Measurements from ENCODE around the gene COG2.

The COG2 gene

DNA sequence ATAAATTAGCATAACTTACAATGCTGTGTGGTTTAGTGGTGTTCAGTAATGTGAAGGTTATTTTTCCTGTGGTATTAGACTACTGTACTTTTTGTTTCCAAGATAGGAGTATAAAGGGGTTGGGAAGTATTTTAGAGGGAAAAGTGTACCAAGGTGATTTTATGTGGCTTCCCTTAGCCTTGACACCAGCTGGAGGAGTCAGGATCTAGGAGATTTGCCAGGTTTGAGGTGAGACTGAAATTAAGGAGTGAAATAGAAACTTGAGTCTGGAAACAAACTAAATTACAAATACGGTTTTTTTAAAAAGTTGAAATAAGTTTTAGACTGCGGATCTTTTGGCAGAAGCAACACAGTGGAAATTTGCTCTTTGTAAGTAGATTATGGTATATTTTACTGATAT, 32.3 kb downstream of the COG2 start:
- WGBS (ENCODE audit: insufficient coverage, insufficient read length), result 100% methylated on average over 2 of the region's 2 CpGs
- H3K36me3 ChIP-seq (ENCODE audit: control insufficient read depth, insufficient read depth, low read length), result peaks cover 6% of the 10 kb centered on the region; the same call in 1 of the 2 replicates
- no peaks in the 10 kb centered on the region for H3K27me3 ChIP-seq (ENCODE audit: control insufficient read depth, insufficient read depth, low read length)

DNA sequence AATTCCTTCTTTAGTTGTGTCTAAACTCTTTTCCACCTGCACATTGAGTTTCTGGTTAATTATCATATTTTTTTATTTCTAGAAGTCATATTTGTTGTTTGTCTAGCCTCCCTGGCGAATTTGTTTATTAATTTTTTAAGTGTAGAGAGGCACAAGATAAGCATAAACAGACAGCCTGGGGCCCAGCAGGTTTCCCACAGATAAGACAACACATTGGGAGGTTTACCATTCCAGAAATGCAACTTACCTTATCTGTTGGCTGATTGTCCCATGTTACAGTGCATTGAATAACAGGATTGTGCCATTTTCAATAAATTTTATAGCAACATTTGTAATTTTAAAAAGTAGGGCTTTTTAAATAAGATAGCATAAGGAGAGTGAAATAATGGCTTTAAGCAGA, 34.9 kb downstream of the COG2 start:
- no peaks in the 10 kb centered on the region for H3K9me3 ChIP-seq (ENCODE audit: control insufficient read depth, insufficient read depth, low read length)
- peaks cover 8% of the 10 kb centered on the region; the same call in 1 of the 2 replicates for H3K36me3 ChIP-seq (ENCODE audit: control insufficient read depth, insufficient read depth, low read length)
- H3K4me1 ChIP-seq (ENCODE audit: control insufficient read depth, insufficient read depth, low read length), result no peaks in the 10 kb centered on the region
- no peaks in the 10 kb centered on the region for H3K27me3 ChIP-seq (ENCODE audit: control insufficient read depth, insufficient read depth, low read length)
- H3K4me3 ChIP-seq (ENCODE audit: low read length), result no peak overlapping the region
- no peak for DNase-seq (ENCODE audit: low read depth, low spot score)
- no CpG with 5 or more reads among the region's 1 CpG for WGBS (ENCODE audit: insufficient coverage, insufficient read length)
- H3K27ac ChIP-seq (ENCODE audit: low read length), result no peak overlapping the region

More for the DNA sequence above, 32.3 kb downstream of the COG2 start:
- H3K27ac ChIP-seq (ENCODE audit: low read length), result no peak overlapping the region
- H3K4me3 ChIP-seq (ENCODE audit: low read length), result no peak overlapping the region
- H3K4me1 ChIP-seq (ENCODE audit: control insufficient read depth, insufficient read depth, low read length), result no peaks in the 10 kb centered on the region
- H3K9me3 ChIP-seq (ENCODE audit: control insufficient read depth, insufficient read depth, low read length), result no peaks in the 10 kb centered on the region
- no peak for DNase-seq (ENCODE audit: low read depth, low spot score)

DNA sequence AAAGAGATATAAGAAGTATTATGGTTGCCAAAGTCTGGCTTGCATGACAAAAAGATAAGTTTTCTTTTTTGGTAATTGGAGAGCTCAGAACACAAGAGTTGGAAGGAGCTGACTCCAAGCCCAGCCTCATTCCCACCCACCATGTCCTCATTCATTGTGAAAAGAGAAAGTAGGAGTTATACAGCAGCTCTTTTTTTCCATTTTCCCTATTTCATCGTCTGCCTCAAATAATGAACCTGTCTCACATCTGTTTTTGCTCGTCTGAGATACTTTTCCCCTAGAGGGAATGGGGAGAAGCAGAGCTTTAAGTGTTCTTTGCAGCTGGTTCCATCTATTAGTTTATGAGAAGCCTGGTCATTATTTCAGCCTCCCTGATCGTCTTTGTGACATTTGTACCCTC, 36.9 kb downstream of the COG2 start:
- no CpG with 5 or more reads among the region's 3 CpGs for WGBS (ENCODE audit: insufficient coverage, insufficient read length)
- no peaks in the 10 kb centered on the region for H3K4me1 ChIP-seq (ENCODE audit: control insufficient read depth, insufficient read depth, low read length)
- DNase-seq (ENCODE audit: low read depth, low spot score), result no peak
- no peaks in the 10 kb centered on the region for H3K9me3 ChIP-seq (ENCODE audit: control insufficient read depth, insufficient read depth, low read length)
- H3K27ac ChIP-seq (ENCODE audit: low read length), result no peak overlapping the region
- H3K27me3 ChIP-seq (ENCODE audit: control insufficient read depth, insufficient read depth, low read length), result no peaks in the 10 kb centered on the region
- H3K36me3 ChIP-seq (ENCODE audit: control insufficient read depth, insufficient read depth, low read length), result peaks cover 9% of the 10 kb centered on the region; the same call in 1 of the 2 replicates
- no peak overlapping the region for H3K4me3 ChIP-seq (ENCODE audit: low read length)

DNA sequence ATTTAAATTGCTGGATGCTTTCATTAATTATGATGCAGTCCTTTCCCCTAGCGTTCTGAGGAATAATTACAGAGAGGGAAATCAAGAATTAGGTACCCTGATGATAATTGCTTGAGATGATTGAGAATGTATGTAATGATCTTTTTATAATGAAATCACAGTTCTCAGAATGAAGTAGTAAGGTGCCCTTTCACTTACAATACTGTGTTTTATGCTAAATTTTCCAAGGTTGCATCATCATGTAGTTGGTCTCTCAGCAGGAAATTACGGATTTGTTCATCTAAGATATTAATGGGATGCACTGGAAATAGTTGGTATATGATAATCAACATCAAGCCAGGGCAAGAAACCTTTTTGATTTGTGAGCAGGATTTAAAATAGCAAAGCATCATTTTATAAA, 37.5 kb downstream of the COG2 start:
- H3K4me3 ChIP-seq (ENCODE audit: low read length), result no peak overlapping the region
- H3K27ac ChIP-seq (ENCODE audit: low read length), result no peak overlapping the region
- H3K4me1 ChIP-seq (ENCODE audit: control insufficient read depth, insufficient read depth, low read length), result no peaks in the 10 kb centered on the region
- peaks cover 12% of the 10 kb centered on the region; the same call in 1 of the 2 replicates for H3K36me3 ChIP-seq (ENCODE audit: control insufficient read depth, insufficient read depth, low read length)
- no peaks in the 10 kb centered on the region for H3K9me3 ChIP-seq (ENCODE audit: control insufficient read depth, insufficient read depth, low read length)
- WGBS (ENCODE audit: insufficient coverage, insufficient read length), result no CpG with 5 or more reads among the region's 2 CpGs
- no peaks in the 10 kb centered on the region for H3K27me3 ChIP-seq (ENCODE audit: control insufficient read depth, insufficient read depth, low read length)
- no peak for DNase-seq (ENCODE audit: low read depth, low spot score)

DNA sequence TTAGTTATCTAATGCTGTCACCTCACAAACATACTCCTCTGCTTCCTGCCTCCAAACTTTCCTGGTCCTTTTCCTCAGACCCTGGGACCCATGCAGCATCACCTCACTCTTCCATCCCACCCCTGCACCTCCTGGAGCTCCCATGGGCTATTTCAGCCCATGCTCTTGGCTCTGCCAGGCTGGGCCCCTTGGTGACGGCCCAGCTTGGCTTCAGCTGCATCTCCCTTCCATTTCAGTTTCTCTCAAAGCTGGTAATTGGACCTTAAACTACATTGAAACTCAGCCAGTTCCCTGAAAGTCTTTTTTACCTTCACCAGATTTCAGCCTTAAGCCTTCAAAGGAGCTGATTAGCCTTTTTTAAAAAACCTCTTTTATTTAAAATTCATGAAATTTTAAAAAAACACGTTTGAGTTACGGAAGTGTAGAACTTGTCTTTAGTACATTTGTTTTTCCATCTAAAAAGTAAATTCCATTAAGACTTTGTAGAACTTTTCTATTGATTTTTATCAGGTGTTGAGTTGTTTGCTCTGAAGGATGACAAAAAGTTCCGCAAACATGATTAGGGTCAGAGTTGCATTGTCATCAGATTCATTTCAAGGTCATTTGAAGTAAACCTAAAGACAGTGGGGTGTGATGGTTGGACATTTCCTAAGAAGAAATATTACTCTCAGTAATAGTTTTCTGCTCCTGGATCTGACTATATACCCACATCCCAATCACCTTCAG, 38.2 kb downstream of the COG2 start:
- Histone ChIP-seq H3K9me3 (ENCODE audit: control insufficient read depth, insufficient read depth, low read length) (no peaks in the 10 kb centered on the region), H3K4me3 (ENCODE audit: low read length) (no peak overlapping the region), H3K27ac (ENCODE audit: low read length) (no peak overlapping the region), H3K27me3 (ENCODE audit: control insufficient read depth, insufficient read depth, low read length) (no peaks in the 10 kb centered on the region), H3K36me3 (ENCODE audit: control insufficient read depth, insufficient read depth, low read length) (peaks cover 15% of the 10 kb centered on the region; the same call in 1 of the 2 replicates), H3K4me1 (ENCODE audit: control insufficient read depth, insufficient read depth, low read length) (no peaks in the 10 kb centered on the region)
- WGBS (ENCODE audit: insufficient coverage, insufficient read length), result no CpG with 5 or more reads among the region's 4 CpGs
- no peak for DNase-seq (ENCODE audit: low read depth, low spot score)

DNA sequence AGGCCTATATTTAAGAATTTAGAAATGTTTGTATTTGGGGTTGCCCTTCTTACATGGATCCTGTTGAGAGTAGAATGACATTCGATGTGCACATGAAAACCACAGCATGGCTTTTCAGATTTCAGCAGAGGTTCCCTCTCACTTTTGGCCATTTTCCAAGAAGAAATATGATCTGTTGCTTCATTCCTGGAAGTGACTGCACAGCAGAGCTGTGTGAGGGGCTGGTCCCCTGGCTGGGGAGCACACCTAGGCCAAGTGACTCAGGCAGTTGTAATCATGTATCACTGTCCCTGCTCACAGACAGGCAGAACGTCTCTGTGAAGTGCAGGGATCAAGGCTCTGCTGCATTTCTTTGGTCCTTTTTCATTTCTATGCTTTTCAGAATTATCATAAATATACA, 39.3 kb downstream of the COG2 start:
- DNase-seq (ENCODE audit: low read depth, low spot score), result no peak
- Histone ChIP-seq H3K27me3 (ENCODE audit: control insufficient read depth, insufficient read depth, low read length) (no peaks in the 10 kb centered on the region), H3K36me3 (ENCODE audit: control insufficient read depth, insufficient read depth, low read length) (peaks cover 15% of the 10 kb centered on the region; the same call in 1 of the 2 replicates), H3K4me3 (ENCODE audit: low read length) (no peak overlapping the region), H3K4me1 (ENCODE audit: control insufficient read depth, insufficient read depth, low read length) (no peaks in the 10 kb centered on the region), H3K27ac (ENCODE audit: low read length) (no peak overlapping the region), H3K9me3 (ENCODE audit: control insufficient read depth, insufficient read depth, low read length) (no peaks in the 10 kb centered on the region)
- WGBS (ENCODE audit: insufficient coverage, insufficient read length), result no CpG with 5 or more reads among the region's 2 CpGs

DNA sequence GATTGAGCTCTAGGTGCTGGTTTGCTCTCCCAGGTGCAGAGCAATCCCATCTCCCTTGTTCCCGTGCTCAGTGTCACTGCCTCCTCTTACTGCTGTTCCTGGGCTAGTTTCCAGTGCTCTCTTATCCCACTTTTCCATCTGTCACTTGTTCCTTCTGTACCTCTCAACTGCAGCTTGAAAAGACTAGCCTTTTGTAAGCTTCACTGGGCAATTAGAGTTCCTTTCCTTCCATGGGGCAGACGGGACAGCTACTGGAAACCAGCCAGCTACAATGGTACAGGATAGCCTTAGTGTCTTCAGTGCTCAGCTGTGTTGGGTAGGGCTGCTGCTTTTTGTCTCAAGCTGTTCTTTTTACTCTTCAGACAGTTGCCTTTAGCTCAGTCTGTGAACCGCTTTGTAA, 40.0 kb downstream of the COG2 start:
- Histone ChIP-seq H3K4me3 (ENCODE audit: low read length) (no peak overlapping the region), H3K36me3 (ENCODE audit: control insufficient read depth, insufficient read depth, low read length) (peaks cover 17% of the 10 kb centered on the region; the same call in 1 of the 2 replicates), H3K27ac (ENCODE audit: low read length) (no peak overlapping the region), H3K4me1 (ENCODE audit: control insufficient read depth, insufficient read depth, low read length) (no peaks in the 10 kb centered on the region), H3K9me3 (ENCODE audit: control insufficient read depth, insufficient read depth, low read length) (no peaks in the 10 kb centered on the region), H3K27me3 (ENCODE audit: control insufficient read depth, insufficient read depth, low read length) (no peaks in the 10 kb centered on the region)
- WGBS (ENCODE audit: insufficient coverage, insufficient read length), result no CpG with 5 or more reads among the region's 3 CpGs
- no peak for DNase-seq (ENCODE audit: low read depth, low spot score)

DNA sequence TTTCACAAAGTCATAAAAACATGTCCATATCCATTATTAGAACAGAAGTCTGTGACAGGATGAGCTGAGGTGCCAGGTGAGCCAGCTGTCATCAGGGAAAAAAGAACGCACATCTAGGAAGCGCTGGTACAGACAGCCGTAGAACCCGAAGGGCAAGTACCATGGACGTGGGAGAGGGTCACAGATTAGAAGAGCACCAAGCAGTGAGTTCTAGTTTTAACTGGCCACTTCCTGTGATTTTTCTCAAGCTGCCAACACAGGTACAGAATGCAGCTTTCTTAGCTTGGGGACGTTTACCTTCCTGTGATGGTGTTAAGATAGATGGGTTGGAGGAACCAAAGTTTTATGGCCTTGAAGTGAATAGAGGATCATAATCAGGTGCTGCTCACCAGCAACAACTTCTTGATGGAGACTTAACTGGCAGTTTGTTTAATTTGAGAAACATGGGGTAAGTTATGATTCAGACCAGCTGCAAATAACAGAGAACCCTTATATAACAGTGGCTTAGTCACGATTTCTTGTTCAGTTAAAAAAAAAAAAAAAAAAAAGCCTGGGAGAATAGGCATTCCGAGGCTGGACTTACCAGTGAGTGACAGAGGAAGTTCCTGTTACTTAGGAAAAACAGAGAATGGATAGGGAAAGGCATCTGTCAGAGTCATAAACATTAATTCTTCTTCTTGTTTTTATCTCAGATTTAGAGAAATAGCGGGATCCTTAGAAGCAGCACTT, 40.8 kb downstream of the COG2 start:
- H3K9me3 ChIP-seq (ENCODE audit: control insufficient read depth, insufficient read depth, low read length), result no peaks in the 10 kb centered on the region
- WGBS (ENCODE audit: insufficient coverage, insufficient read length), result no CpG with 5 or more reads among the region's 9 CpGs
- peaks cover 17% of the 10 kb centered on the region; the same call in 1 of the 2 replicates for H3K36me3 ChIP-seq (ENCODE audit: control insufficient read depth, insufficient read depth, low read length)
- no peak for DNase-seq (ENCODE audit: low read depth, low spot score)
- H3K27ac ChIP-seq (ENCODE audit: low read length), result no peak overlapping the region
- H3K27me3 ChIP-seq (ENCODE audit: control insufficient read depth, insufficient read depth, low read length), result no peaks in the 10 kb centered on the region
- H3K4me3 ChIP-seq (ENCODE audit: low read length), result no peak overlapping the region
- no peaks in the 10 kb centered on the region for H3K4me1 ChIP-seq (ENCODE audit: control insufficient read depth, insufficient read depth, low read length)

DNA sequence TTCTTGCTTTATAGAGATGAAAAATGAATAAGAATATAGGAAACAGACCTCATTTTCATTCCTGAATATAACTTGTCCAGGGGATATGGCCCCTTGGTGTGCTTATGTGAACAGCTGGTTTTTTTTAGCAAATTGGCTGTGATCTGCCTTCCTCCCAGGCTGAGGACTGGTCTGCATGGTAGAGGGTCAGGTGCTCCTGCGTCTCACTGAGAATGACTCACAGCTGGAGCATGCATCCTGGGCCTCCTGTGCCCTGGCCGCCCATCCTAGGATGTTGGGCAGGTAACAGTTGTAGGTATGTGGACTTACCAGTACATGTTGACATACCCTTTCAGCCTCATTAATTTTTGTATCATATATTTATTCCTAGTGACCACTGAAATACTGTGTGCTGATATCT, 41.9 kb downstream of the COG2 start:
- H3K4me1 ChIP-seq (ENCODE audit: control insufficient read depth, insufficient read depth, low read length), result no peaks in the 10 kb centered on the region
- H3K4me3 ChIP-seq (ENCODE audit: low read length), result no peak overlapping the region
- no peak overlapping the region for H3K27ac ChIP-seq (ENCODE audit: low read length)
- DNase-seq (ENCODE audit: low read depth, low spot score), result no peak
- WGBS (ENCODE audit: insufficient coverage, insufficient read length), result no CpG with 5 or more reads among the region's 2 CpGs
- no peaks in the 10 kb centered on the region for H3K27me3 ChIP-seq (ENCODE audit: control insufficient read depth, insufficient read depth, low read length)
- H3K36me3 ChIP-seq (ENCODE audit: control insufficient read depth, insufficient read depth, low read length), result peaks cover 19% of the 10 kb centered on the region; the same call in 1 of the 2 replicates
- H3K9me3 ChIP-seq (ENCODE audit: control insufficient read depth, insufficient read depth, low read length), result no peaks in the 10 kb centered on the region

DNA sequence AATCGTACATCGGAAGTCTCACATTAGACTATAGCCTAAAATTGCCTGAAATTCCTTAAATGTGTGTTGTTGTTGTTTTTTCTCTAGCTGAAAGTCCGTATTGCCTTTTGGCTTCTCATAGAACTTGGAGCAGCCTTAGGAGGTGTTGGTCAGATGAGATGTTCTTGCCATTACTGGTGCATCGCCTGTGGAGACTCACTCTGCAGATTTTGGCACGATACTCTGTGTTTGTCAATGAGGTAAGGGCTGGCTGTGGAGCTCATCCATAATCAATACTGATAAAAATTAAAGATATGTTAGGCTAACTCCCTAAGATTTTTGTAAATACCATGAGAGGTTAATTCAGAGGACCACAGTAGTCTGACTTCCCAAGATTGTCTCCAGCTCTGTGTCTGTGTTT, 42.7 kb downstream of the COG2 start:
- H3K4me1 ChIP-seq (ENCODE audit: control insufficient read depth, insufficient read depth, low read length), result no peaks in the 10 kb centered on the region
- no peak overlapping the region for H3K4me3 ChIP-seq (ENCODE audit: low read length)
- H3K27me3 ChIP-seq (ENCODE audit: control insufficient read depth, insufficient read depth, low read length), result no peaks in the 10 kb centered on the region
- no peaks in the 10 kb centered on the region for H3K9me3 ChIP-seq (ENCODE audit: control insufficient read depth, insufficient read depth, low read length)
- no peak overlapping the region for H3K27ac ChIP-seq (ENCODE audit: low read length)
- no CpG with 5 or more reads among the region's 5 CpGs for WGBS (ENCODE audit: insufficient coverage, insufficient read length)
- peaks cover 26% of the 10 kb centered on the region for H3K36me3 ChIP-seq (ENCODE audit: control insufficient read depth, insufficient read depth, low read length)
- no peak for DNase-seq (ENCODE audit: low read depth, low spot score)
